Aortic smooth muscle cell (primary cell): Measurements from ENCODE around the gene DDX10. TPM values are rescaled to one million over a fixed set of nuclear protein-coding genes. Genes with fewer than 3 reads are reported as not detected.

ENCODE experiments used
- total RNA-seq: library from RNA; depleted of rRNA; stranded (reverse); fragments of >200 nt; gene quantifications from 2 replicates; pipeline ENCODE4 v1.2.3, GENCODE V29; 2014

The DDX10 gene
- 16.8 and 21.3 TPM in 2 replicates for total RNA-seq

DNA sequence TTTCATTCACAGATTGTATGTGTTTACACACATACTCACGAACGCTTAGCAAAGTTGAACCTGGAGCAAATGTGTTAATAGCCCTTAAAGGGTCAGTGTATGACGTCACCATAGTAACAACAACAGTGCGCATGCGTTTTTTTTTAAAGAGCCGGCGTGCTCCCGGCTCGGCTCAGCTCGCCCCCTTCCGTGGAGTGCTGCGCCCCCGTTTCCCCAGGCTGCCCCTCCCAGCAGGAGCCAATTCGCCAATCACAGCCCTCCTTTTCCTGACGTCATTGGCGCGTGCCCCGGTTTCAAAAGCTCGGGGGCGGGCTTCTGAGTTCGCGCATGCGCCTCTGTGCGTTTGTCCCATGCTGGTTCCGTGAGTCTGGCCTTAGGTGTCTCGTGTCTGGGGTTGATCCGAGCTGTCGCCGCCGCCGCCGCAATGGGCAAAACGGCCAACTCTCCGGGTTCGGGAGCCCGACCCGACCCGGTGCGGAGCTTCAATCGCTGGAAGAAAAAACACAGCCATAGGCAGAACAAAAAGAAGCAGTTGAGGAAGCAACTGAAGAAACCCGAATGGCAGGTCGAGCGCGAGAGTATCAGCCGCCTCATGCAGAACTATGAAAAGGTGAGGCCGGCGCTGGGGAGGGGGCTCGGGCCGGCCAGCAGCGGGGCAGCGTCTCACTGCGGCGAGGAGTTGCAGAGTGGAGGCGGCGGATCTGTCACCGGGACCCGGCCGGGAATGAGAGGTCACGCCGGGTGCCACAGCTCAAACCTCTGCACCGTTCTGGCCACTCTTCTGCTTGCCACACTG, at the start of gene DDX10:
Gene DDX10 (plus strand): TSS at position 340 of the 796 bp plus-strand sequence. CDS start 85 bp downstream, at position 425.

Other genes starting within 250 kb of the DDX10 start
- gene C11orf65, start 197.5 kb upstream of the DDX10 start, total RNA-seq: 0.62 and 1.2 TPM in 2 replicates
- gene POGLUT3, start 166.7 kb upstream of the DDX10 start, total RNA-seq: 27.5 and 43.3 TPM in 2 replicates
- gene EXPH5, start 71.3 kb upstream of the DDX10 start, total RNA-seq: 0.19 and 0.53 TPM in 2 replicates